Activated CD8-positive, alpha-beta memory T cell treated with anti-CD3 and anti-CD28 coated beads for 4 hours (primary cell): ENCODE measurements around the gene RNF213.

Source experiments
- DNase-seq, 2 donors: peaks; one replicate each; pipeline ENCODE4 v3.0.0-alpha.2; 2020; ENCODE audit warnings: low read depth in 2 of 2

Gene RNF213

DNA sequence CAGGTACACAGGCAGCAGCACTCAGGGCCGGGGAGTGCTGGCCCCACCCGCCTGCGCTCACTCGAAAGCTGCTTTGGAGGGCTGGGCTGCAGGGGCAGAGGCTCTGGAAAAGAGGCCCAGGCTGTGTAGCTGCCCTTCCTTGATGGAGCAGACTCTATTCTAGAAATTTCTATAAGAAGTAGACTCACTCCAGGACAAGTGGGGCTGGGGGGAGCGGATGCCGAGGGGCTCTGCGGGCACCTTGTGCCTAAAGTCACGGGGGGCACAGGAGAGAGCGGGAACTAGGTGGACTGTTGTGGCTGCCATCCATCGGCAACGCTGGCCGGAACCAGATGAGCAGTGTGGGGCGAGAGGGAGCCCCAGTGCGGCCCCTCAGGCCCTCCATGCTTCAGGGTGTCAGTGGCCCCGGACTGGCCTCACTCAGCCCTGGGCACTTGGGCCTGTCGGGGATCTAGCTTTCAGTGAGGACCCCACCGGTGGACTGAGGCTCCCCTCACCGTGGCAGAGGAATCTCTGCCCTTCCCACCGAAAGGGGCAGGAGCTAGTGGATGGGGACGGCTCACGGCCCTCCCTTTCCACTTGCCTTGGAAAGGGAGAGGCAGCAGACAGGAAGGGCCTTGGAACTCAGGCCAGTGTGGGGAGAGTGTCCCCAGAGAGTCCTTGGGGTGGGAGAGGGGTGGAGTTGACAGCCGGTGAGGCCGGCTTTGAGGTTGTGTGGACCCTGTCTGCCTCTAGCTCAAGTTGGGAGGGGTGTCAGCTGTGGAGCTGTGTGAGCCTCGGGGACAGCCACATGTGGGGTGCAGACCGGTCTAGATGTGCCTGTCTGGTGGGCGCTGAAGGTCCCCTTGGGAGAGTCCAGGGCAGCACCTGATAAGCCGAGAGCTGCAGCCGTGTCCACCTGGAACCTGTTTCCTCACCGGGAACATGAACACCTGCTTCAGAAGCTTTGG, 170.9 kb downstream of the RNF213 start:
- no peak for DNase-seq

DNA sequence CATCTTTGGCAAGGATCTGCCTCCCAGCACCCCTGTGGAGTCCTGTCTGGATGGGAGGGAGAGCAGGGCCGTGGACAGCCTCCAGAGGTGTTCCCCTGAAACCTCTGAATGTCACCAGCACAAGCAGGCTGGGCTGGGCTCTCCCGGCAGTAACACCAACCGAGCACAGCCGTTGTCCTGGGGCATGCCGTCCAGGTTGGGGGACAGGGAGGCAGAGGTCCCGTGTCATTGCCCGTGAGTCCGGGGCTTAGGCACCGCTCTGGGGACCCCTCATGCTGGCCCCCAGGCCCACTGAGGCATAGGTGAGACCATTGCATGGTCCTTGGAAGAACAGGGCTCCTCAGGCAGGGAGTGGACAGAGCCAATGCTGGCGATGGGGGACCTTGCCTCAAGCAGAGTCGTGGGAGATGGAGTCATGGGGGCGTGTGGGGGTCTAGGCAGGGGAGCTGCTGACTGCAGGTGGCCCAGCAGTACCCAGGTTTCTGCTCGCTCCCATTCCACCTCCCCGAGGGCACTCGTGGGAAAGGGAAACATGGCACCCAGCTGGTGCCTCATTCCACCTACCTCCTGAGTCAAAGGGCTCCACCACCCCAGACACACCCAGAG, 171.8 kb downstream of the RNF213 start:
- DNase-seq, result no peak

DNA sequence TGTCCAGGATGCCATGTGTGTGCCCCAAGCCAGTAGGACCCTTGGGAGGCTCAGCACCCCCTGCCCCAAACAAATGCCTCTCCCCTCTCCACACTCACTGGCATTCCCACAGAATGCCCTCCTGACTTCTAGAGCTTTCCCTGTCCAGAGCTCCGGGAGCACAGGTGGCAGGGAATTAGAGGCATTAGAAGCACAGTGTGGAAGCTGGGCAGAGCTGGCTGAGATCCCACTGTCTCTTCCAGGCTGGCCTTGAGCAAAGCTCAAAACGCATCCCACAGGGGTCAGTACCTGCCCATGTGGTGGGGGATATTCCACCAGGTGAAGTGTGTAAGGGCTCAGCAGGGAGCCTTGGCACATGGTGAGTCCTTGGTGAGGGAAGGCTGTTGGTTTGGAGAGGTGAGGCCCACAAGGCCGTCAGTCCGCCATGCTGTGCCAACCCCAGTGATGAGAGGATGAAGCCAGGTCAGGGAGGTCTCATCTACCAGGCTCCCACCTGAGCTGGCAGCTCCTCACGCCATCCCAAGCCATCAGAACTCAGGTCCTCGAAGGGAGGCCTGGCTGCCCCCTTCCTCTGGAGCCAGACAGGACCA, 172.4 kb downstream of the RNF213 start:
- DNase-seq, result no peak

DNA sequence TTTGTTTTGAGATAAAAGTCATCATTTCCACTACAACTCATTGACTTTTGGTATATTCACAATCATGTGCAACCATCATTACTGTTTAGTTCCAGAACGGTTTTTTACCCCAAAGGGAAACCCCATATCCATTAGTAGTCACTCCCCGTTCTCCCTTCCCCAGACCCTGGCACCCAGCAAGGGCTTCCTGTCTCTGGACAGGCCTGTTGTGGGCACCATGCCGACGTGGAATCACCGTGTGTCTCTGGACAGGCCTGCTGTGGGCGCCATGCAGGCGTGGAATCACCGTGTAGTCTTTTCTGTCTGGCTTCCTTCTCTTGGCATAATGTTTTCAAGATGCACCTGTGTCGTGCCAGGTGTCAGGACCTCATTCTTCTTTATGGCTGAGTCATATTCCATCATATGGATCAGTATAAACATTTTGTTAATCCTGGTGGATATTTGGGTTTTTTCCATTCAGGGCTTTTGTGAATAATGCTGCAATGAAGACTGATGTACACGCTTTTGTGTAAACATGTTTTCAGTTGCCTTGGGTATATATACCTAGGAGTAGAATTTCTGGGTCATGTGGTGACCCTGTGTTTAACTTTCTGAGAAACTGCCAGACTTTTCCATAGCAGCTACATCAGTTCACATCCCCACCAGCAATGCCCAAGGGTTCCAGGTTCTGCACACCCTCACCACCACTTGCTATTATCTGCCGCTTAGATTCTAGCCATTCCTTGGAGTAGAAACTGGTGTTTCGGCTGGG, 173.4 kb downstream of the RNF213 start:
- DNase-seq, result no peak

DNA sequence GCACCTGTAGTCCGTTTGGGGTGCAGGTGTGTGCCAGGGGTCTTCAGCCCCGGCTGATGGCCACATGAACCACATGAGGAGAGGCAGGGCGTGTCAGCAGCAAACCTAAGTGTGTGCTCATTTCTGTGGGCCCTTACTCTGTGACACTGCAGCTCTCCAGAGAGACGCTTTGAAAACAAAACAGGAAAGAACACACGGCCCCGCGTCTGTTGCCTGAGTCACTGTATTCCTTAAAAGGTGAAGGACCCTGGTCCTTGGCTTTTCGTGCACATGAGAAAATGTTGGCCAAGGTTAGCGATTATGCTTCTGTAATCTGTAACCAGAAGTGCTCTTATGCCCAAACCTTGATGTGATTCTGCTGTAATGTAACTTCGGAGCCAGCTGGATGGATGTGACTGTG, 176.9 kb downstream of the RNF213 start:
- no peak for DNase-seq

DNA sequence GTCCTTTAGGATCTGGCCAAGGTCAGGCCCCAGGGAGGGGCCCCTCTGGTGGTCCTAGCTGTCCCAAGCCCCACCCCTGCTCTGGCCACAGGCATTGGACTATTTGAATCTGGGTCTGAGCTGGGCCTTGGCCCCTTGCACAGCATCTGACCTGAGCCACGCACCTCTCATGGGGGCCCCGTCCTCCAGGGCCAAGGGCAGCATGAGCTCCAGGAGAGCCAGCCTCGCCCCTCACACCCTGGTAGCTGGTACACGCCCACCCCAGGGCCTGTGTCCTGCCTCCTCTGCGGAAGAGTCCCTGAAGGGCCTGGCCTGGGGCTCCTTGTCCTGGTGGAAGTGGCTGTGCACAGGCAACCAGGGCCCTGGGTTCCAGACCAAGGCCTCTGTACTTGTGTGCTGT, 178.2 kb downstream of the RNF213 start:
- DNase-seq, result no peak

DNA sequence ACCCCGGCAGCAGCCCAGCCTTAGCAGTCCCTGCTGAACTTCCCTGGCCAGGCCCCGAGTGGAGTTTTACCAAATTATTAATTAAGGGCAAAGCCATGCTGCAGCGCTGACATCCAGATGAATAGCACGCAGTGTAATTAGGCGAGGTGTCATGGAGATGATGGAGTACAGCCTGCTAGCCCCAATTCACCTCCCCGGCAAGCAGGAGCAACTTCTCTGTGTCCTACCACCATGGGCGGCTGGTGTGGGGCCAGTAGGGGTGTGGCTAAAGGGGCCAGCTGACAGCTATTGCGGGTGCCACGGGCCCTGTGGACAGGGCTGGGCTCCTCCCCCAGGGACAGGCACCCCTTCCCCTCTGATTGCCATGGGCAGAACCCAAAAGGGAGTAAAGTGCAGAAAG, 178.8 kb downstream of the RNF213 start:
- DNase-seq, result no peak

DNA sequence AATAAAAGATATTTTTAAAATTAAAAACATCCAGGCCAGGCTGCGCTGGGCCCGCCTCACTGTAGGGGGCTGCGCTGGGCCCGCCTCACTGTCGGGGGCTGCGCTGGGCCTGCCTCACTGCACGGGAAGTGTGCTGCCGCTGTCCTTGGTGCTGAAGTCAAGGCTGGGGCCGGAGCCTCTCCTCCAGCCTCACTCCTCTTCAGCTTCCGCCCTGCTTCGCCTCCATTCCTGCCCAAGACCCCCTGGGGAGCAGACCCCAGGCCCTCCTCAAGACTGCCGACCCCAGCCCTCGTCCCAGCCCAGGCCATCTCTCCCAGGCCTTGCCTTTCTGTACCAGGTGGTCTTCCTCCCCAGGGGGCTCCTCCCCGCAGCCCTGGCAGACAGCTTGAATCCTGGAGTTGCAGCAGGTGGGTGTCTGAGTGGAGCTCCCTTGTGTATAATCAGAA, 180.5 kb downstream of the RNF213 start:
- no peak for DNase-seq

DNA sequence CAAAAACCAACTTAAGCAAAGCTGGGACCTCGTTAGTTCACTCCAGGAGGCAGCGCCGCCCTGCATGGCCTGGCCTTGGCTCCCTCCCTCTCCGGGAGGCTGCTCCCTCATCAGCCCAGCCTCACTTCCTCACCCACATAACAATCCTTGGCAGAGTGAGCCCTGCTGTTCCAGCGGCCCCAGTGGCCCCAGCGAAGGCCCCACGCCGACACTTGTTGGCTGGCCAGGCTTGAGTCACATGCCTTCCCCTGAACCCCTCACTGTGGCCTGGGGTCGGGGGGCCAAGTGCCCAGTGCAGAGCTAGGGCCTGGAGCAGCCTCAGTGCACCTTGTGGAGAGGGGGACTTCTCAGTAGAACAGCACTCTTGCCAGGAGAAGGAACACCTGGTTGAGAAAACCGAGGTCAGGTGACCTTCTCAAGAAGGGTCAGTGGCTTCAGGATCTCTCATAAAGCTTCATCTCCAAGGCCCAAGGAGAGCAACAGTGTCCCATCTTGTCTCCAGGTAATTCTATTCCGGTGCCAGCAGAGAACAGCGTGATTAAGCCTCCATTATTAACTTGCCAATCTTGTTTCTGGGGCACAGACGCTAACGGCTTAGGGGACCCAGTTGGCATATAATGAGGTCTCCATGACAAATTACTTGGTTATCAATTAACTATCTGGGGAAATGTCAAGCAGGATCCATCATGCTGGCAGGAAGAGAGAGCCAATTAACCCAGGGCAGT, 181.1 kb downstream of the RNF213 start:
- no peak for DNase-seq

DNA sequence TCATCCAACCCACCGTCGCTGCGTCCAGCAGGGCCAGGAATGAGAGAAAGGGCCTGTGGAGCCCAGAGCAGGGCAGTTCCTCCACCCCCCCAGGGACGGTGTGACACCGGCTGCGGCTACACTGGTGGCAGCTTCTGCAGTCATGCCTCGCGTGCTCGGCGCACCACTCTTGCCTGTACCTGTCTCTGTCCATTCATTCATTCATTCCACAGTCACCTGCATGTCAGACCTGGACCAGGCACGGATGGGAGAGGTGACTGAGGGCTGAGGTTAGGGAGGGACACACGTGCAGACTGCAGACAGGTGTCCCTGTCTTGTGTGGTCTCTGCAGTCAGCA, 181.6 kb downstream of the RNF213 start:
- DNase-seq, result no peak

DNA sequence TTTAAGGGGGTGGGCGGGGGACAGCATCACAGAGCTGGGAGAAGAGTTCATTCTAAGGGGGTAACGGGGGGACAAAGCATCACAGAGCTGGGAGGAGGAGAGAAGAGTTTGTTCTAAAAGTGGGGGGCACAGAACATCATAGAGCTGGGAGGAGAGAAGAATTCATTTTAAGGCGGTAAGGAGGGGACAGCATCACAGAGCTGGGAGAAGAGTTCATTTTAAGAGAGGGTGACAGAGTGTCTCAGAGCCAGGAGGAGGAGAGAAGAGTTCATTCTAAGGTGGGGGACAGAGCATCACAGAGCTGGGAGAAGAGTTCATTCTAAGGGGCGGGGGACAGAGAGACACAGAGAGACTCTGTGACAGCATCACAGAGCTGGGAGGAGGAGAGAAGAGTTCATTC, 182.1 kb downstream of the RNF213 start:
- DNase-seq, result no peak

DNA sequence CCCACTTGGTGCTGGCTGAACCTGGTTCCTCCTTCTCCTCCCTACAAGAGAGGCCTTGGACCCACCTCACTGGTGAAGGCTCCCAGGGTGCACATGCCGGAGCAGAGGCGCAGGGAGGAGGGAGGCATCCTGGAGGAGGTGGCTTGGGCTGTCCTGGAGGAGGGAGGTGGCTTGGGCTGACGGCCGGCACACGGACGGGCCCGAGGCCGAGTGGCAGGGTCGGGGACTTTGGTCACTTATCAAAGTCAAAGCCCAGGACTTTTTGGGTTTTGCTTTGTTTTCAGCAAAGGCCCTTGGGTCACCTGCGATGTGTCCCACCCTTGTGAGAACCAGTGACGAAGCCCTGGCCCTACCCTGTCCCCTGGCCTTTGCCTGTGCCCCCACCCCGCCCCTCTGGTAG, 182.8 kb downstream of the RNF213 start:
- DNase-seq, result no peak

DNA sequence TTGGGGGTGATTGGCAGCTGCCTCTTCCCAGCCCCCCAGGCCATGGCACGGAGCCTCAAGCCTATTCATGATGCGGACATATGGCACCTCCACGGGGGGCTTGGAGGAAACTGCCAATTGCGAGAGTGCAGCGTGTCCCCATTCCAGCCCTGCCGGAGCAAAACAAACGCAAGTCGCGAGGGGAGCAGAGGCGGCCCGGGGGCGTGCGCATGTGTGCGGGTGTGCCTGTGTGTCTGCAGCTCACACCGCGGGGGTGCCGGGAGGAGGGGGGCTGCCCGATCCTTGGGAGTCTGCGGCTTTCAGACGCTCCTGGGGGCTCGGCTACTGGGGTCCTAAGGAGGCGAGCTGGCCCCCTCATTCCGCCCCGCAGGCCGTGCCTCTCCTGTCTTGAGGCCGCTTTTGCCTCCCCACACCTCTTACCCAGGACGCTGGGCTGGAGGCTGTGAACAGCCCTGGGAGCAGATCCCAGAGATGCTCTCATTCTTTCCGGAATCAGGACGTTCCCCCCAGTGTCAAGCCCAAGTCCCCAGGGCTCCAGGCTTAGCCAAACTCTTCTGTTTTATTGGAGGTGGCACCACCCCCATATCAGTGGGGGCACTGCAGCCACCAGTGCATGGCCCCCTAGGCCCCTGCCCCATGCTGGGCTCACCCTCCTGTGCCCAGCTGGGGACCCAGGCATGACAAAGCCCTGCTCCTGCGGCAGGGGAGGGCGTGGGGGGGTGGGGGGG, 183.4 kb downstream of the RNF213 start:
- DNase-seq, result no peak

DNA sequence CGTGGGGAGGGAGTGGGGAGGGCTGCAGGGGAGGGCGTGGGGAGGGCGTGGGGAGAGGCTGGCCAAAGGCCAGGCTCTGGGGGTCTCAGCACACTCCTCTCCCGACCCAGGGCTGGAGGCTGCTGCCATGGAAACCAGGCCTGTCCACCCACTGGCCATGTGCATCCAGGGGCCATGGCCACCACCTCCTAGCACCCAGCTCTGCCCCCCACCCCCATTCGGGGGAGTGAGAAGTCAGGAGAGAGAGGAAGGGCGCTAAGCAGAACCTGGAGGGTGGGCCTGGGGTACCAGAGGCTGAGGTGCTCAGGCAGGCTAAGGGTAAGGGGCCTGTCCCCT, 184.0 kb downstream of the RNF213 start:
- no peak for DNase-seq

DNA sequence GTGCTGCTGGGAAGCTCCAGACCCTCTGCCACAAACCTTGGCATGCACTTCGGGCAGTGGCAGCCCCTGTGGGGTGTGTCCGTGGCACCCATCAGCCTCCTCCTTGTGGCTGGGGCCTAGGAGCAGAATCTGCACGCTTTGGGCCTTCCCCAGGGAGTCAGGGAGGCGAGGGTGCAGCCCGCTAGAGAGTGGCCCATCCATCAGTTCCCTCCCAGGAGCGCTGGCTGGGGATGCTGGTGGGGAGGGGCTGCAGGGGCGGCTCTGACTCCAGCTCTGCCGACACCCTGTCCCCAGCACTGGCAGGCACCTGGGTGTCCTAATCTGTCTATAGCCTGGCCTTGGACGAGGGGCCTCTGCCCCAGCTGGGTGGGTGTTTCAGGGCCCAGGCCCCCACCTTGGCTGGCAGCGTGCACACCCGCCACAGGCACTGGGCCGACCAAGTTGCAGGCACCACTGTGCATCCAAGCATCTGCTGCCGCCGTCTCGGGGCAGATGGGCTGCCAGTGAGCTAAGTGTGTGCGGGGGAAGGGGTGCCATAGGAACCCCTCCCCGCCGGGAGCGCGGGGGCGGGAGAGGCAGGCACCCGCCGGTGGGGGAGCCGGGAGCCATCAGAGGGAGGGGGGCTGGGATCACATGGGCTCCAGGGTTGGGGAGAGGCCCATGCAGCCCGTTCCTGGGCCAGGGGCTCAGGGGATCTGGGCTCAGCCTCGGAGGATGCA, 184.5 kb downstream of the RNF213 start:
- no peak for DNase-seq

DNA sequence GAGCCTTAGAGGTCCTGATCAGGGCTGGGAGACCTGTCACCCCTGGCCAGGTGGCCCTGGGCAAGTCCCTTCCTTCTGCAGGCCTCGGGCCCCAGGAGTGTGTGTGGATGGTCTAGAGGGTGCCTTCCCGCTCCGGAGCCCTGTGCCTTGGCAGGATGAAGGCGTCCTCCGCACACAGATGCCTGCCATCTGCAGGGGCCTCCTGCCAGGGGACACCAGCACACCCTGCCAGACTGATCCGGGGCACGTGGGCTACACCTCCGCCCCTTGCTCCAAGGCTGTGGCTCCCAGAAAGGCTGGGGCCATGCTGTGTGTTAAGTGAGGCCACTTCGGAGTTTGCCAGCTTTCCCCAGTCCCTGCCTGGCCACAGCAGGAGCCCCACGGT, 185.1 kb downstream of the RNF213 start:
- DNase-seq, result no peak

DNA sequence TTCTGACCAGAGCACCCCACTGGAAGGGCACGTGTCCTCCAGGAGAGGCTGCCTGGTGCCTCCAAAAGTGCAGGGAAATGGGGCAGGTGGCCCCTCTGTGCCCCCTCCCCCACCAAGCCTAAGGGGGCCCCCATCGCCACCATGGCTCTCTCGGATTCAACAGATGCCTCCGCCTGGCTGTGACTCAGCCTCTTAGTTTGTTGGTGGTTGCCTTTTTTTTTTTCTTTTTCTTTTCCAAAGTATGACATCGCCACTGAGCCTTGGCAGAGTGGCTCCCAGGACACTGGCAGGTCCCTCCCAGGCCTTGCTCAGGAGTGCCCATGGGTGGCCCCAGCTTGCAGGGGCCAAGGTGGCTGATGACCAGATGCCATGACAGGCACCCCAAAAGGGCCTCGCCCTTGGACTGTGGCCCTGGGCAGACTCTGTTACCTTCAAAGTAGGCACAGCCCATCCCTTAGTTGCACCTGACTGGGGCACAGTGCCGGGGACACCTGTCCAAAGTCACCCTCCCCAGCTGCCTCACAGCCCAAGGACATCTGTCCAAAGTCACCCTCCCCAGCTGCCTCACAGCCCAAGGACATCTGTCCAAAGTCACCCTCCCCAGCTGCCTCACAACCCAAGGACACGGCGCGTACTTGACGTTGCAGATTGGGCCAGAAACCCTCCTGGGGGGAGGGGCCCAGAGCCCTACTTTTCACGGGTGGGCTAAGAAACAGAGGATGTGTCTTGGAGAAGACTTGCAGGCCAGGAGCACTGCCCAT, 186.2 kb downstream of the RNF213 start:
- no peak for DNase-seq

DNA sequence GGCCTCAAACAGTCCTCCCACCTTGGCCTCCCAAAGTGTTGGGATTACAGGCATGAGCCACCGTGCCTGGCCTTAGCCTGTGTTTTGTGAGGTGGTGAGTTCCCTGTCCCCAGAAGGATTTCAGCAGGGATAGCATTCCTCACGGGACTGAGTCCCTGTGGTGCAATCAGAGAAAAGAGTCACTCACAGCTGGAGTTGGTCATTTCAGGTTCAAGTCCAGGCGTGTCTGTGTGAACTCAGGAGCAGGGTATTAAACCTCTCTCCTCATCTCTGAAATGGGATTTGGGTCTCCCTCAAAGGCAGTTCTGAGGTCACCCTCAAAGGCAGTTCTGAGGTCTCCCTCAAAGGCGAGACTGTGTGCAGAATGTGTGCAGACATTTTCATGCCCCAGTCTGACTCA, 187.1 kb downstream of the RNF213 start:
- DNase-seq, result no peak
